GM13977 (cell line): ENCODE data around the gene APOF.

ENCODE experiments used
- DNase-seq: peaks from one replicate; pipeline ENCODE4 v3.0.0; 2012; ENCODE audit warnings: low spot score
- CTCF ChIP-seq: IDR thresholded peaks from 2 replicates; pipeline ENCODE4 v1.5.1; 2012; ENCODE audit warnings: mild to moderate bottlenecking, control low read depth; ENCODE audit not compliant: insufficient read depth; ENCODE audit errors: extremely low read depth, missing control alignments
- in situ Hi-C: fragments of 300-500 bp; cut with MboI; formaldehyde crosslinking; loops from one replicate; pipeline ENCODE4 v1.12.0; 2022; ENCODE audit warnings: low sequenced_read_pairs, low pct_unique_long_range_greater_than_20kb, mixed read lengths, inconsistent platforms; ENCODE audit not compliant: unreplicated experiment

APOF gene

GRCh38 chr12:56398324-56398723, 35.7 kb upstream of the APOF start:
- TF ChIP-seq CTCF: no peak
- DNase-seq: no peak
- in situ Hi-C loops: no loop called here

GRCh38 chr12:56392331-56392730, 29.7 kb upstream of the APOF start:
- in situ Hi-C loops: no loop called here
- no peak for DNase-seq
- TF ChIP-seq CTCF: no peak

- in situ Hi-C loops: no loop called here
- DNase-seq: no peak
- TF ChIP-seq CTCF: no peak
These were observed 29.1 kb upstream of the APOF start for GRCh38 chr12:56391721-56392120.

- no peak for DNase-seq
- in situ Hi-C loops: no loop called here
- TF ChIP-seq CTCF: no peak
These were observed 26.8 kb upstream of the APOF start for GRCh38 chr12:56389412-56389811.

- no peak for DNase-seq
- in situ Hi-C loops: no loop called here
- no peak for TF ChIP-seq CTCF
These were observed 24.6 kb upstream of the APOF start for GRCh38 chr12:56387152-56387736.

- in situ Hi-C loops: no loop called here
- DNase-seq: no peak
These were observed 23.2 kb upstream of the APOF start for GRCh38 chr12:56385873-56386272.

More at GRCh38 chr12:56385873-56386272, 23.2 kb upstream of the APOF start:
- TF ChIP-seq CTCF: no peak
